ENCODE results near the gene ADARB2.
A peak's percentile ranks its signal among the peaks of the same experiment; 100 is the strongest.

Gene ADARB2

DNA sequence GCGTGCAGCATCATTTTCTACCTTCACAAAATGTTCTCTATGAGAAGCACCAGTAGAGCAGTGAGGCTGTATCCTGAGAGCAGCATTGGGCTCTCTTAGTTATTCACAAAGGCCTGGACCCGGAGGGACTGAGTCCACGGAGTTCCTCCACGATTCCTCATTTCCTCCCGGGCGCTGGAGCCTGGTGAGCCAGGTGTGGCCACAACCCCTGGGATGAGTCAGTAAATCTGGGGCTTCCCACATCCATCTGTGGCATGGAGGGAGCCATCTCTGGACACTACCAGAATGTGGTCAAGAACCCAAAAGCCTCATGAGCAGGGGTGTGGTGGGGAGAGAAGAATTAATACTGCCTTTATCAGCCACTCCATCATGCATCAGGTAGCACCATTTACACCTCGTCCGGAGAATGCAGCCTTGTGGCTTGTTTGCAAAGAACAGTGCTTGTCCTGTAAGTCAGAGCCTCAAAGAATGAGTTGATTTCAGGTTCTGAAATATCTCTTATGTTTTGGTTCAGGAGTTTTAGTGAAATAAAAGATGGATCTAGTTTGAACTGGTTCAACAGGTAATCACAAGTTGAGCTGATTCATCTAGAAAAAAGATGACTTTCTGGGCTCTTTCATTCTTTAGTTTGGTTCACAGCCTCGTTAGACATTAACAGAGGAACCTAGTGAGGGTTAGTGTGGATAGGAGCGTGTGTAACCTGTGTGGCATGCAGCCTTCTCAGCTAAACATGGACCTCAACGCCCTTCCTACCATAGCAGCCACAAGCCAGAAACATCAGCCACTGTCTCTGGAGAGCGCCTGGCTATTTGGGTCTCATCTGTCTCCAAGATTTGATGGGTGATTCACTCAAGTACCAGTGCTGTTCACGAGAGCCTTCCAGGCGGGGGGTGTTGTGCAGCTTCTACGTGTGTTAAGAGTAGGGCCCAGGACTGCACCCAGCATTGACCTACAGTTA lies 586.0 kb downstream of the ADARB2 start:
- H3K4me3 ChIP-seq (ENCODE audit: control insufficient read depth, low read depth, low read length) = no peak overlapping the region
- no peak for DNase-seq (ENCODE audit: low read depth)
- TF ChIP-seq, protein P1, sequence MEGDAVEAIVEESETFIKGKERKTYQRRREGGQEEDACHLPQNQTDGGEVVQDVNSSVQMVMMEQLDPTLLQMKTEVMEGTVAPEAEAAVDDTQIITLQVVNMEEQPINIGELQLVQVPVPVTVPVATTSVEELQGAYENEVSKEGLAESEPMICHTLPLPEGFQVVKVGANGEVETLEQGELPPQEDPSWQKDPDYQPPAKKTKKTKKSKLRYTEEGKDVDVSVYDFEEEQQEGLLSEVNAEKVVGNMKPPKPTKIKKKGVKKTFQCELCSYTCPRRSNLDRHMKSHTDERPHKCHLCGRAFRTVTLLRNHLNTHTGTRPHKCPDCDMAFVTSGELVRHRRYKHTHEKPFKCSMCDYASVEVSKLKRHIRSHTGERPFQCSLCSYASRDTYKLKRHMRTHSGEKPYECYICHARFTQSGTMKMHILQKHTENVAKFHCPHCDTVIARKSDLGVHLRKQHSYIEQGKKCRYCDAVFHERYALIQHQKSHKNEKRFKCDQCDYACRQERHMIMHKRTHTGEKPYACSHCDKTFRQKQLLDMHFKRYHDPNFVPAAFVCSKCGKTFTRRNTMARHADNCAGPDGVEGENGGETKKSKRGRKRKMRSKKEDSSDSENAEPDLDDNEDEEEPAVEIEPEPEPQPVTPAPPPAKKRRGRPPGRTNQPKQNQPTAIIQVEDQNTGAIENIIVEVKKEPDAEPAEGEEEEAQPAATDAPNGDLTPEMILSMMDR (IDR thresholded peaks at IDR 0.05; ENCODE audit: control insufficient read depth, insufficient read depth, low read depth, low read length, missing control alignments) = no peak

DNA sequence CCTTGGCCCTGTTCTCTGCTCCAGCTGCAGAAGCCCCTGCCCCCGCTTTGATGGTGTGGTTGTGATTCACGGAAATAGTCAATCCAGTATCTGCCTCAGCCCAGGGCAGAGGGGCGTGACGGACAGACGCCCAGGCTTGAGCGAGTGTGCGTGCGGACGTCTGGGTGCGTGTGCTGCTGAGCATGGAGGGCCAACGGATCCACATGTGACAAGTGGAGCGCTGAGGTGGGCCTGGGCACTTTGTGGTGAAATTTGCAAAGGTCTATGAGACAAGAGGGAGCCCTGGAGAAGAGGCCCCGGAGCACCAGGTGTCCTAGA lies 586.7 kb downstream of the ADARB2 start:
- TF ChIP-seq, protein P1 (IDR thresholded peaks at IDR 0.05; ENCODE audit: control insufficient read depth, insufficient read depth, low read depth, low read length, missing control alignments) = no peak
- DNase-seq (ENCODE audit: low read depth) = no peak
- no peak overlapping the region for H3K4me3 ChIP-seq (ENCODE audit: control insufficient read depth, low read depth, low read length)

GRCh38 chr10:1149793-1150637 lies 587.3 kb downstream of the ADARB2 start:
- no peak for DNase-seq (ENCODE audit: low read depth)
- TF ChIP-seq, protein P1 (IDR thresholded peaks at IDR 0.05; ENCODE audit: control insufficient read depth, insufficient read depth, low read depth, low read length, missing control alignments) = no peak
- H3K4me3 ChIP-seq (ENCODE audit: control insufficient read depth, low read depth, low read length) = no peak overlapping the region

DNA sequence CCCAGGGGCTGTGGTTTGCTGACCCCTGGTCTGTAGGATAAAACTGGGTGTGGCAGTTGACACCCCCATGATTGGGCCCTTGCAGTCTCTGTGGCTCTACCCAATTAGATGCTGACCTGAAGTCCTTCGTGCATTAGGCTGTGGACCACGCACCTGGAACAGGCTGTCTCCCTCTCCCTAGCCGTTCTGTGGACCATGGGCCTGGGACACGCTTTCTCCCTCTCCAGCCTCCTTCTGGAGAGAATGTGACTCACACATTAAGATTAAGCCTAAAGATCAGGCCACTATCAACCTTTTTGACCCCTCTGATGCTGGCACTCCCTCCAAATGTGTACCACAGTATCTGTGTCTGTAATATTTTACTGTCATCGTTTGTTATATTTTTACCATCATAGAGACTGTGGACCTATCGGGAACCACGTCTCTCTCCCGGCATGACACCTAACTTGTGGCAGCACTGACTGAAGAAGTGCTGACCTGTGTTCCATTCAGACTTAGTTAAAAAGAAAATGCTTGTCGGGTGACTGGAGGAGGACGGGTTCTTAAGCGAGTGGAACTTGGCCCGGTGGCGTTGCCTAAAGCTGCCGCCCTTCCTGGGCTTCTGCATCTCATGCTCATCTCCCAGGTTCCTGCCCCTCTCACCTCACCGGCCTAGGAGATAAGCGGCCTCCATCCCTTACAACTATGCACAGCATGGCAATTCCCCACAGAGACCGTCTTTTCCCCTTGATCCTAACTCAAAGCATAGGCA lies 588.3 kb downstream of the ADARB2 start:
- no peak overlapping the region for H3K4me3 ChIP-seq (ENCODE audit: control insufficient read depth, low read depth, low read length)
- TF ChIP-seq, protein P1 (IDR thresholded peaks at IDR 0.05; ENCODE audit: control insufficient read depth, insufficient read depth, low read depth, low read length, missing control alignments) = no peak

DNA sequence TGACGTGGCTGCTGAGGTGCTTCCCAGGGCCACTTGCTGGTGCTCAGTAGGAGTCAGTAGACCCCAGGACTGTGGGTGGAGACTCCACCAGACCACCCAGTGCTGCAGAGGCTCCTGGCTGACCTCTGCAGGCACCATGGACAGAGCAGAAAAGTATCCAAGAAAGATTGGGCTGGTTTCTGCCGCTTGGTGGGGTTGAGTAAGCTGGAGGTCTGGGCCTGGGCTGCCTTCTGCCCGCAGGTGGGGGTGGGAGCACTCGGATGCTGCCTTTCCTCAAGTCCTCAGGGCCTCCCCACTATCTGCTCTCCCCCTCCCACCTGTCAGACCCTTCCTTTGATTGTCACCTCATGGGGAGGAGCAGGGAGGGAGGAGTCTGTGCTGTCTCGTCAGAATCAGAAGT lies 589.5 kb downstream of the ADARB2 start:
- TF ChIP-seq, protein P1 (IDR thresholded peaks at IDR 0.05; ENCODE audit: control insufficient read depth, insufficient read depth, low read depth, low read length, missing control alignments) = no peak
- H3K4me3 ChIP-seq (ENCODE audit: control insufficient read depth, low read depth, low read length) = no peak overlapping the region
- no peak for DNase-seq (ENCODE audit: low read depth)

More for the DNA sequence above, 588.3 kb downstream of the ADARB2 start:
- DNase-seq (ENCODE audit: low read depth) = no peak

GRCh38 chr10:1142596-1142995 lies 594.7 kb downstream of the ADARB2 start:
- TF ChIP-seq, protein P1 (IDR thresholded peaks at IDR 0.05; ENCODE audit: control insufficient read depth, insufficient read depth, low read depth, low read length, missing control alignments) = peak; percentile 17
- H3K4me3 ChIP-seq (ENCODE audit: control insufficient read depth, low read depth, low read length) = no peak overlapping the region
- no peak for DNase-seq (ENCODE audit: low read depth)

Data from AG09309 (cell line).